ENCODE measurements around the gene SERPINA1. TPM values are rescaled to one million over a fixed set of nuclear protein-coding genes. Genes with fewer than 3 reads are reported as not detected.

SERPINA1 gene
- total and polyA plus RNA-seq, 2 of the 13 experiments (the other 11 are each of a cell fraction or from before 2014, with no cell fraction given): 3,266 to 11,015 TPM

DNA sequence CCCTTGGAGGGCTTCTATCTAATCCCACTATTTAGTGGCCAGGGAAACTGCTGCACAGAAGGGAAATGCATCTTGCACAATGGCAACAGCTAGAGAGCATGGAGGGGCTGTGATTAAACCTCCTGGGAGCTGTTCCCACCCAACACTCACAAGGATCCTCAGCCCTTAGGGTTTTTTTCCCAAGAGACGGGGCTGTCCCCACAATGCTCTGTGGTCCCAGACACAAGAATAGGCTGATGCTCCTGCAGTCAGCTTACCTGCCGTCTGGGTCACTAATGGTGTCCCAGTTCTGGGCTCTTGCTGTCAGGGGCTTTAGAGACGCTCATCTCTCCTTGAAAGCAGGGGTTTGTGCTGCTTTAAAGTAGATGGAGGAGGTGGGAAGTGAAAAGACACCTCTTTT is 4.6 kb downstream of the SERPINA1 start:
- CTCF ChIA-PET (ENCODE audit: low intra/inter-chr PET ratio, low total read pairs): no interaction called here
- Histone ChIP-seq H3K27ac (ENCODE audit: extremely low read length, insufficient read depth, low read length) (peak overlapping the region; percentile 90), H3K4me1 (ENCODE audit: insufficient read depth, low read length) (peaks cover 81% of the 10 kb centered on the region), H3K9ac (ENCODE audit: insufficient read depth, low read depth, low read length) (0 out of 2 replicates have a peak overlapping the region, but pooled peaks have one; percentile 24), H3K4me3 (replicated peaks in 1 of 3; ENCODE audit: insufficient read depth in 1 of 3, low read depth in 2 of 3, low read length in 3 of 3) (peak overlapping the region; percentile 69 to 92 (median 87); a peak in 5 of 6 replicates), H3K9me3 (ENCODE audit: low read length) (no peaks in the 10 kb centered on the region), H3K27me3 (ENCODE audit: control insufficient read depth in 1 of 2, insufficient read depth in 2 of 2, low read length in 2 of 2) (no peaks in the 10 kb centered on the region; a peak in 1 of 5 replicates), H3K36me3 (replicated peaks in 1 of 2; ENCODE audit: control insufficient read depth in 1 of 2, insufficient read depth in 2 of 2, low read length in 2 of 2) (peaks cover 35 to 67% of the 10 kb centered on the region in 2 experiments), H2AFZ (ENCODE audit: low read length) (no peak overlapping the region), H3K4me2 (ENCODE audit: low read depth, low read length) (peak overlapping the region; percentile 96), H3K79me2 (ENCODE audit: insufficient read depth, low read length) (peaks cover 68% of the 10 kb centered on the region), H4K20me1 (ENCODE audit: insufficient read depth, low read length) (peaks cover 88% of the 10 kb centered on the region)
- POLR2A ChIA-PET: interaction anchor here (1.1 to 6.5 kb wide), 4 partner anchors 8 to 61 kb away, joined by 4 to 88 read pairs (median 10); partner anchors contain the start of gene SERPINA6
- FAIRE-seq: no peak
- DNase-seq (ENCODE audit: low spot score): no peak
- ATAC-seq: no peak
- BruUV-seq (replicated peaks): no TSS peak
- in situ Hi-C loops (cut with HindIII; ENCODE audit: extremely low pct_ligation_motif_present, low pct_unique_long_range_greater_than_20kb): no loop called here
- WGBS (ENCODE audit: low lambda C conversion rate): 49% methylated on average over 3 of the region's 3 CpGs
- intact Hi-C loops (cut with micrococcal nuclease; ENCODE audit: unreplicated experiment): no loop called here
- TF ChIP-seq SMARCC2 (IDR thresholded peaks at IDR 0.05) (no peak), RCOR2 (CRISPR knock-in tag; IDR thresholded peaks at IDR 0.05) (no peak), ZSCAN22 (CRISPR knock-in tag; IDR thresholded peaks at IDR 0.05) (no peak), ZEB1 (IDR thresholded peaks at IDR 0.05; ENCODE audit: insufficient replicate concordance, low read depth) (peak; percentile 8), ZMYM4 (CRISPR knock-in tag; IDR thresholded peaks at IDR 0.05) (no peak; the same call in 1 of the 2 replicates), STAT5B (CRISPR knock-in tag; IDR thresholded peaks at IDR 0.05) (no peak), KDM5A (IDR thresholded peaks at IDR 0.05; ENCODE audit: borderline replicate concordance, low read length) (no peak), NR2C2 (CRISPR knock-in tag; IDR thresholded peaks at IDR 0.05; ENCODE audit: borderline replicate concordance) (no peak), AKAP8 (CRISPR knock-in tag; IDR thresholded peaks at IDR 0.05) (no peak)
- TF ChIP-seq, protein P1, sequence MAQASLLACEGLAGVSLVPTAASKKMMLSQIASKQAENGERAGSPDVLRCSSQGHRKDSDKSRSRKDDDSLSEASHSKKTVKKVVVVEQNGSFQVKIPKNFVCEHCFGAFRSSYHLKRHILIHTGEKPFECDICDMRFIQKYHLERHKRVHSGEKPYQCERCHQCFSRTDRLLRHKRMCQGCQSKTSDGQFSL (CRISPR knock-in tag; IDR thresholded peaks at IDR 0.05): 0 out of 2 replicates have a peak, but pooled peaks have one; percentile 12
- TF ChIP-seq, protein P2, sequence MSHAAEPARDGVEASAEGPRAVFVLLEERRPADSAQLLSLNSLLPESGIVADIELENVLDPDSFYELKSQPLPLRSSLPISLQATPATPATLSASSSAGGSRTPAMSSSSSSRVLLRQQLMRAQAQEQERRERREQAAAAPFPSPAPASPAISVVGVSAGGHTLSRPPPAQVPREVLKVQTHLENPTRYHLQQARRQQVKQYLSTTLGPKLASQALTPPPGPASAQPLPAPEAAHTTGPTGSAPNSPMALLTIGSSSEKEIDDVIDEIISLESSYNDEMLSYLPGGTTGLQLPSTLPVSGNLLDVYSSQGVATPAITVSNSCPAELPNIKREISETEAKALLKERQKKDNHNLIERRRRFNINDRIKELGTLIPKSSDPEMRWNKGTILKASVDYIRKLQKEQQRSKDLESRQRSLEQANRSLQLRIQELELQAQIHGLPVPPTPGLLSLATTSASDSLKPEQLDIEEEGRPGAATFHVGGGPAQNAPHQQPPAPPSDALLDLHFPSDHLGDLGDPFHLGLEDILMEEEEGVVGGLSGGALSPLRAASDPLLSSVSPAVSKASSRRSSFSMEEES (CRISPR knock-in tag; IDR thresholded peaks at IDR 0.05): no peak
- TF ChIP-seq, protein P3, sequence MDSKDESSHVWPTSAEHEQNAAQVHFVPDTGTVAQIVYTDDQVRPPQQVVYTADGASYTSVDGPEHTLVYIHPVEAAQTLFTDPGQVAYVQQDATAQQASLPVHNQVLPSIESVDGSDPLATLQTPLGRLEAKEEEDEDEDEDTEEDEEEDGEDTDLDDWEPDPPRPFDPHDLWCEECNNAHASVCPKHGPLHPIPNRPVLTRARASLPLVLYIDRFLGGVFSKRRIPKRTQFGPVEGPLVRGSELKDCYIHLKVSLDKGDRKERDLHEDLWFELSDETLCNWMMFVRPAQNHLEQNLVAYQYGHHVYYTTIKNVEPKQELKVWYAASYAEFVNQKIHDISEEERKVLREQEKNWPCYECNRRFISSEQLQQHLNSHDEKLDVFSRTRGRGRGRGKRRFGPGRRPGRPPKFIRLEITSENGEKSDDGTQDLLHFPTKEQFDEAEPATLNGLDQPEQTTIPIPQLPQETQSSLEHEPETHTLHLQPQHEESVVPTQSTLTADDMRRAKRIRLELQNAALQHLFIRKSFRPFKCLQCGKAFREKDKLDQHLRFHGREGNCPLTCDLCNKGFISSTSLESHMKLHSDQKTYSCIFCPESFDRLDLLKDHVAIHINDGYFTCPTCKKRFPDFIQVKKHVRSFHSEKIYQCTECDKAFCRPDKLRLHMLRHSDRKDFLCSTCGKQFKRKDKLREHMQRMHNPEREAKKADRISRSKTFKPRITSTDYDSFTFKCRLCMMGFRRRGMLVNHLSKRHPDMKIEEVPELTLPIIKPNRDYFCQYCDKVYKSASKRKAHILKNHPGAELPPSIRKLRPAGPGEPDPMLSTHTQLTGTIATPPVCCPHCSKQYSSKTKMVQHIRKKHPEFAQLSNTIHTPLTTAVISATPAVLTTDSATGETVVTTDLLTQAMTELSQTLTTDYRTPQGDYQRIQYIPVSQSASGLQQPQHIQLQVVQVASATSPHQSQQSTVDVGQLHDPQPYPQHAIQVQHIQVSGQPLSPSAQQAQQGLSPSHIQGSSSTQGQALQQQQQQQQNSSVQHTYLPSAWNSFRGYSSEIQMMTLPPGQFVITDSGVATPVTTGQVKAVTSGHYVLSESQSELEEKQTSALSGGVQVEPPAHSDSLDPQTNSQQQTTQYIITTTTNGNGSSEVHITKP (CRISPR knock-in tag; IDR thresholded peaks at IDR 0.05; ENCODE audit: low read depth): no peak
- TF ChIP-seq, protein P4, sequence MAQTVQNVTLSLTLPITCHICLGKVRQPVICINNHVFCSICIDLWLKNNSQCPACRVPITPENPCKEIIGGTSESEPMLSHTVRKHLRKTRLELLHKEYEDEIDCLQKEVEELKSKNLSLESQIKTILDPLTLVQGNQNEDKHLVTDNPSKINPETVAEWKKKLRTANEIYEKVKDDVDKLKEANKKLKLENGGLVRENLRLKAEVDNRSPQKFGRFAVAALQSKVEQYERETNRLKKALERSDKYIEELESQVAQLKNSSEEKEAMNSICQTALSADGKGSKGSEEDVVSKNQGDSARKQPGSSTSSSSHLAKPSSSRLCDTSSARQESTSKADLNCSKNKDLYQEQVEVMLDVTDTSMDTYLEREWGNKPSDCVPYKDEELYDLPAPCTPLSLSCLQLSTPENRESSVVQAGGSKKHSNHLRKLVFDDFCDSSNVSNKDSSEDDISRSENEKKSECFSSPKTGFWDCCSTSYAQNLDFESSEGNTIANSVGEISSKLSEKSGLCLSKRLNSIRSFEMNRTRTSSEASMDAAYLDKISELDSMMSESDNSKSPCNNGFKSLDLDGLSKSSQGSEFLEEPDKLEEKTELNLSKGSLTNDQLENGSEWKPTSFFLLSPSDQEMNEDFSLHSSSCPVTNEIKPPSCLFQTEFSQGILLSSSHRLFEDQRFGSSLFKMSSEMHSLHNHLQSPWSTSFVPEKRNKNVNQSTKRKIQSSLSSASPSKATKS (CRISPR knock-in tag; IDR thresholded peaks at IDR 0.05): no peak
- TF ChIP-seq, protein P5, sequence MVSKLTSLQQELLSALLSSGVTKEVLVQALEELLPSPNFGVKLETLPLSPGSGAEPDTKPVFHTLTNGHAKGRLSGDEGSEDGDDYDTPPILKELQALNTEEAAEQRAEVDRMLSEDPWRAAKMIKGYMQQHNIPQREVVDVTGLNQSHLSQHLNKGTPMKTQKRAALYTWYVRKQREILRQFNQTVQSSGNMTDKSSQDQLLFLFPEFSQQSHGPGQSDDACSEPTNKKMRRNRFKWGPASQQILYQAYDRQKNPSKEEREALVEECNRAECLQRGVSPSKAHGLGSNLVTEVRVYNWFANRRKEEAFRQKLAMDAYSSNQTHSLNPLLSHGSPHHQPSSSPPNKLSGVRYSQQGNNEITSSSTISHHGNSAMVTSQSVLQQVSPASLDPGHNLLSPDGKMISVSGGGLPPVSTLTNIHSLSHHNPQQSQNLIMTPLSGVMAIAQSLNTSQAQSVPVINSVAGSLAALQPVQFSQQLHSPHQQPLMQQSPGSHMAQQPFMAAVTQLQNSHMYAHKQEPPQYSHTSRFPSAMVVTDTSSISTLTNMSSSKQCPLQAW (CRISPR knock-in tag; IDR thresholded peaks at IDR 0.05): no peak
